Mesothelial cell of epicardium (in vitro differentiated cells): ENCODE measurements around the gene SPATA6L. TPM values are rescaled to one million over a fixed set of nuclear protein-coding genes. Genes with fewer than 3 reads are reported as not detected.

Experiments
- DNase-seq, 2 experiments: peaks; one replicate each; pipeline ENCODE4 v3.0.0; 2021; ENCODE audit warnings: low spot score in 2 of 2; ENCODE audit not compliant: unreplicated experiment in 2 of 2
- H3K27ac Mint-ChIP-seq: 2 replicates; pipeline ENCODE4 v1.8.0; 2021; ENCODE audit warnings: mixed read lengths
- H3K27me3 Mint-ChIP-seq: 2 replicates; pipeline ENCODE4 v1.8.0; 2021; ENCODE audit warnings: low read depth, mixed read lengths
- H3K36me3 Mint-ChIP-seq: 2 replicates; pipeline ENCODE4 v1.8.0; 2021; ENCODE audit warnings: mixed read lengths
- H3K4me1 Mint-ChIP-seq: 2 replicates; pipeline ENCODE4 v1.8.0; 2021; ENCODE audit warnings: mixed read lengths
- H3K4me3 Mint-ChIP-seq: 2 replicates; pipeline ENCODE4 v1.8.0; 2021; ENCODE audit warnings: mild to moderate bottlenecking, moderate library complexity, mixed read lengths
- H3K9me3 Mint-ChIP-seq: 2 replicates; pipeline ENCODE4 v1.8.0; 2021; ENCODE audit warnings: mixed read lengths
- total RNA-seq: library from RNA; stranded (reverse); gene quantifications from 3 replicates; pipeline ENCODE4 v1.2.1, GENCODE V29; 2021
- TF ChIP-seq, protein P1 (sequence below): fragments of 200-600 bp; sonication (generic); IDR thresholded peaks from one replicate; pipeline ENCODE4 v1.5.0; 2021; ENCODE audit warnings: antibody characterized with exemption; ENCODE audit not compliant: unreplicated experiment

The SPATA6L gene
- total RNA-seq, 1 donor from 2014 or later: 6.1 TPM

- no peak overlapping the region for H3K4me3 Mint-ChIP-seq
- no peaks in the 10 kb centered on the region for H3K36me3 Mint-ChIP-seq
- TF ChIP-seq, protein P1, sequence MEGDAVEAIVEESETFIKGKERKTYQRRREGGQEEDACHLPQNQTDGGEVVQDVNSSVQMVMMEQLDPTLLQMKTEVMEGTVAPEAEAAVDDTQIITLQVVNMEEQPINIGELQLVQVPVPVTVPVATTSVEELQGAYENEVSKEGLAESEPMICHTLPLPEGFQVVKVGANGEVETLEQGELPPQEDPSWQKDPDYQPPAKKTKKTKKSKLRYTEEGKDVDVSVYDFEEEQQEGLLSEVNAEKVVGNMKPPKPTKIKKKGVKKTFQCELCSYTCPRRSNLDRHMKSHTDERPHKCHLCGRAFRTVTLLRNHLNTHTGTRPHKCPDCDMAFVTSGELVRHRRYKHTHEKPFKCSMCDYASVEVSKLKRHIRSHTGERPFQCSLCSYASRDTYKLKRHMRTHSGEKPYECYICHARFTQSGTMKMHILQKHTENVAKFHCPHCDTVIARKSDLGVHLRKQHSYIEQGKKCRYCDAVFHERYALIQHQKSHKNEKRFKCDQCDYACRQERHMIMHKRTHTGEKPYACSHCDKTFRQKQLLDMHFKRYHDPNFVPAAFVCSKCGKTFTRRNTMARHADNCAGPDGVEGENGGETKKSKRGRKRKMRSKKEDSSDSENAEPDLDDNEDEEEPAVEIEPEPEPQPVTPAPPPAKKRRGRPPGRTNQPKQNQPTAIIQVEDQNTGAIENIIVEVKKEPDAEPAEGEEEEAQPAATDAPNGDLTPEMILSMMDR: no peak
- no peak overlapping the region for H3K27ac Mint-ChIP-seq
- no peaks in the 10 kb centered on the region for H3K27me3 Mint-ChIP-seq
- H3K9me3 Mint-ChIP-seq: no peaks in the 10 kb centered on the region
- H3K4me1 Mint-ChIP-seq: peaks cover 10% of the 10 kb centered on the region
- DNase-seq: no peak
Observed at GRCh38 chr9:4585135-4585534, 81.1 kb downstream of the SPATA6L start.

DNA sequence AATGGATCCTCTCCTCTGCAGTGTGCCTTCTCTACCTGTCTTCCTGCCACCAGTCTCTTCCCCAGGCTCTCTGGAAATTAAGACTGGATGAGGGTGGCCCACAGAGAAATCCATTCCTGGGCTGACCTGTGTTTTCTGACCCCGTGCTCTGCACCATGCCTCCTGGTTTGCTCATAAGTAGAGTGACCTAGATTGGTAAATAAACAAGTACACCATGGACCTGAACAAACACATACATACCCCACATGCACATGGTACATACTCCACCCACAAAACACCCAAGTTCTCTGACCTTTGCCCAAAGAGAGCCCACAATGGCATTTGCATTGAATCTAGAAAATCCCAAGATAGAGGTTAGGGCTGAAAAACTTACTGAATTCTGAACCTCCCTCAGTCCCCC, 81.6 kb downstream of the SPATA6L start:
- Mint-ChIP-seq H3K27me3 (no peaks in the 10 kb centered on the region), H3K4me3 (no peak overlapping the region)

GRCh38 chr9:4583001-4583400, 83.3 kb downstream of the SPATA6L start:
- TF ChIP-seq, protein P1: no peak
- Mint-ChIP-seq H3K36me3 (no peaks in the 10 kb centered on the region), H3K9me3 (no peaks in the 10 kb centered on the region), H3K27me3 (no peaks in the 10 kb centered on the region), H3K4me3 (no peak overlapping the region), H3K4me1 (peaks cover 15% of the 10 kb centered on the region), H3K27ac (no peak overlapping the region)
- DNase-seq: no peak

More for the DNA sequence above, 81.6 kb downstream of the SPATA6L start:
- no peaks in the 10 kb centered on the region for H3K9me3 Mint-ChIP-seq
- peaks cover 10% of the 10 kb centered on the region for H3K4me1 Mint-ChIP-seq
- no peak overlapping the region for H3K27ac Mint-ChIP-seq
- no peak for DNase-seq
- no peaks in the 10 kb centered on the region for H3K36me3 Mint-ChIP-seq
- TF ChIP-seq, protein P1: no peak

DNA sequence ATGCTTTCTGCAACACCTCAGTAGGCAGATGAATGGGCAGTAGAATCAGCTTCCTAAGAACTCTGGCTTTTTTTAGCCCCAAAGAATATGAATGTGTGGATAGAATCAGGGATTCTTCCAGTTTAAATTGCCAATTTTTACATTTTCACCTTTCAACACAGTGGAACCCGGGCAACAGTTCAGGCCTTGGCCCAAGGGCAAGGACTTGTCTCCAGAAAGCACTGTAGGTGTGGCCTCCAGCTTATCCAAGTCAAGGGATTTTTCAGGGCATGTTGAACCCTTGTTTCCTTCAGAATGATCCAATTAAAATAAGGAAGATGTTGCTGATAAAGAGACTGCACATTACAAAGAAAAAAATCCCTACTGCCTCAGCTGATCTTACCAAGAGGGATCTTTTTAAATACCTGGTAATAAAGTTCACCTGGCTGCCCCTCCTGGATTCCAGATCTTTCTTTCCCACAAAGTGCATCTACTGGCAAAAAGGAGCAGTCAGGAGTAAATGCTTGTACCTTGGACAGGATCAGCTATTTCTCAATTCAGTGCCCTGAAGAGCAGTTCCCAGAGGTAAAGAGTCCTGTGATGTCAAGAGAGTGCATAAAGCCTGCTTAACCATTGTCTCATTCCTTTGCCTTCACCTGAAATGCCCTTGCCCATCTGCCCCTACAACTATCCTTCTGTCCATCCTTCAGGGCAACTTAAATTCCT, 84.3 kb downstream of the SPATA6L start:
- H3K27ac Mint-ChIP-seq: no peak overlapping the region
- H3K9me3 Mint-ChIP-seq: no peaks in the 10 kb centered on the region
- TF ChIP-seq, protein P1: no peak
- H3K27me3 Mint-ChIP-seq: no peaks in the 10 kb centered on the region
- H3K4me1 Mint-ChIP-seq: peaks cover 15% of the 10 kb centered on the region
- H3K4me3 Mint-ChIP-seq: no peak overlapping the region
- H3K36me3 Mint-ChIP-seq: no peaks in the 10 kb centered on the region
- DNase-seq: no peak

- peaks cover 16% of the 10 kb centered on the region for H3K4me1 Mint-ChIP-seq
- H3K4me3 Mint-ChIP-seq: no peak overlapping the region
- H3K27me3 Mint-ChIP-seq: no peaks in the 10 kb centered on the region
- H3K27ac Mint-ChIP-seq: no peak overlapping the region
- no peaks in the 10 kb centered on the region for H3K36me3 Mint-ChIP-seq
- H3K9me3 Mint-ChIP-seq: no peaks in the 10 kb centered on the region
- DNase-seq: no peak
- TF ChIP-seq, protein P1: no peak
Observed at GRCh38 chr9:4581035-4581760, 85.1 kb downstream of the SPATA6L start.
